WTC11 (cell line): ENCODE measurements around the gene HSF5. TPM values are rescaled to one million over a fixed set of nuclear protein-coding genes. Genes with fewer than 3 reads are reported as not detected.

Experiments
- ATAC-seq: fragments of 200-7000 bp; cut with Tn5 transposase; 2 replicates; pipeline ENCODE4 v1.10.0; 2021; ENCODE audit warnings: mild to moderate bottlenecking, moderate library complexity
- CTCF ChIA-PET: fragments of 300-600 bp; sonication (Branson Sonifier 250); formaldehyde crosslinking; loops from one replicate; lab custom pipeline; 2021; ENCODE audit warnings: antibody characterized with exemption; lab: Charles Lee
- POLR2A ChIA-PET: fragments of 350-600 bp; sonication (Branson Sonifier 250); formaldehyde crosslinking; loops from one replicate; lab custom pipeline; 2021; ENCODE audit warnings: antibody characterized with exemption; lab: Charles Lee
- DNase-seq: peaks from one replicate; pipeline ENCODE4 v3.0.0; 2021; ENCODE audit warnings: low spot score
- H3K27ac Mint-ChIP-seq: 2 replicates; pipeline ENCODE4 v1.8.0; 2021; ENCODE audit warnings: mixed read lengths
- H3K27me3 Mint-ChIP-seq: 2 replicates; pipeline ENCODE4 v1.8.0; 2021; ENCODE audit warnings: low read depth, mild to moderate bottlenecking, moderate library complexity, mixed read lengths
- H3K36me3 Mint-ChIP-seq: 2 replicates; pipeline ENCODE4 v1.8.0; 2021; ENCODE audit warnings: mixed read lengths
- H3K4me1 Mint-ChIP-seq: 2 replicates; pipeline ENCODE4 v1.8.0; 2022; ENCODE audit warnings: mixed read lengths
- H3K4me3 Mint-ChIP-seq: 2 replicates; pipeline ENCODE4 v1.8.0; 2021; ENCODE audit warnings: mild to moderate bottlenecking, moderate library complexity, mixed read lengths
- H3K9me3 Mint-ChIP-seq: 2 replicates; pipeline ENCODE4 v1.8.0; 2021; ENCODE audit warnings: mixed read lengths
- ATF2 ChIP-seq: sonication (generic); formaldehyde crosslinking; IDR thresholded peaks from 2 replicates; pipeline ENCODE4 v1.8.1; 2022; ENCODE audit warnings: low read depth, missing genetic modification reagents, borderline replicate concordance
- ATF3 ChIP-seq: sonication (generic); formaldehyde crosslinking; conservative IDR thresholded peaks from 2 replicates; pipeline ENCODE4 v1.8.1; 2022; ENCODE audit warnings: mild to moderate bottlenecking, missing genetic modification reagents
- ATF6 ChIP-seq: sonication (generic); formaldehyde crosslinking; IDR thresholded peaks from 2 replicates; pipeline ENCODE4 v1.8.1; 2023; ENCODE audit warnings: mild to moderate bottlenecking, missing genetic modification reagents
- FOXJ3 ChIP-seq: sonication (generic); formaldehyde crosslinking; IDR thresholded peaks from 2 replicates; pipeline ENCODE4 v1.9.0; 2021; ENCODE audit warnings: missing genetic modification reagents, mild to moderate bottlenecking, borderline replicate concordance
- FOXP4 ChIP-seq: sonication (generic); formaldehyde crosslinking; IDR thresholded peaks from 2 replicates; pipeline ENCODE4 v1.8.0; 2022; ENCODE audit warnings: mild to moderate bottlenecking, missing genetic modification reagents
- GABPB1 ChIP-seq: sonication (generic); formaldehyde crosslinking; IDR thresholded peaks from 2 replicates; pipeline ENCODE4 v1.8.1; 2023; ENCODE audit warnings: mild to moderate bottlenecking, missing genetic modification reagents
- IRF2 ChIP-seq: sonication (generic); formaldehyde crosslinking; IDR thresholded peaks from 2 replicates; pipeline ENCODE4 v1.8.0; 2022; ENCODE audit warnings: low read depth, missing genetic modification reagents, borderline replicate concordance
- PREB ChIP-seq: sonication (generic); formaldehyde crosslinking; IDR thresholded peaks from 2 replicates; pipeline ENCODE4 v1.8.1; 2022; ENCODE audit warnings: mild to moderate bottlenecking, missing genetic modification reagents, moderate library complexity, borderline replicate concordance
- RELA ChIP-seq: sonication (generic); formaldehyde crosslinking; IDR thresholded peaks from 2 replicates; pipeline ENCODE4 v1.8.1; 2022; ENCODE audit warnings: missing genetic modification reagents, mild to moderate bottlenecking, borderline replicate concordance
- ZBTB21 ChIP-seq: sonication (generic); formaldehyde crosslinking; IDR thresholded peaks from 2 replicates; pipeline ENCODE4 v1.8.1; 2023; ENCODE audit warnings: mild to moderate bottlenecking, missing genetic modification reagents, borderline replicate concordance
- ZMAT4 ChIP-seq: fragments of 250-450 bp; sonication (Bioruptor Pico); IDR thresholded peaks from 2 replicates; pipeline ENCODE4 v1.9.0; 2021; ENCODE audit warnings: mild to moderate bottlenecking
- total RNA-seq: library from RNA; stranded (reverse); gene quantifications from 3 replicates; pipeline ENCODE4 v1.2.3, GENCODE V29; 2021

The HSF5 gene
- total RNA-seq, 1 experiment from 2014 or later, result 0.09 TPM

- TF ChIP-seq ATF2 (CRISPR knock-in tag) (no peak), ZBTB21 (no peak)
Measured at GRCh38 chr17:58382872-58383242, 105.4 kb downstream of the HSF5 start (continued).

- DNase-seq, result no peak
- Mint-ChIP-seq H3K36me3 (no peaks in the 10 kb centered on the region), H3K4me1 (peaks cover 25% of the 10 kb centered on the region), H3K4me3 (no peak overlapping the region), H3K27ac (no peak overlapping the region), H3K27me3 (no peaks in the 10 kb centered on the region)
- CTCF ChIA-PET, result interaction anchor here (0.5 to 1.9 kb wide), 2 partner anchors 35 to 562 kb away, joined by 3 to 4 read pairs; partner anchors contain the start of gene RNF43
- no peak for ATAC-seq
- TF ChIP-seq GABPB1, result peak; percentile 37; the same call in 1 of the 2 replicates
- no peak for TF ChIP-seq RELA (CRISPR knock-in tag)
- TF ChIP-seq, all 79 proteins: peak for 1
- H3K9me3 Mint-ChIP-seq, result no peaks in the 10 kb centered on the region
- POLR2A ChIA-PET, result no interaction called here
Measured at GRCh38 chr17:58382108-58382871, 105.9 kb downstream of the HSF5 start.

GRCh38 chr17:58381124-58382035 lies 106.8 kb downstream of the HSF5 start:
- Mint-ChIP-seq H3K4me1 (peaks cover 34% of the 10 kb centered on the region), H3K27ac (no peak overlapping the region), H3K4me3 (no peak overlapping the region), H3K36me3 (no peaks in the 10 kb centered on the region), H3K27me3 (no peaks in the 10 kb centered on the region)
- TF ChIP-seq GABPB1 (peak; percentile 54), ZMAT4 (CRISPR knock-in tag) (no peak), PREB (CRISPR knock-in tag) (0 out of 2 replicates have a peak, but pooled peaks have one; percentile 14), ATF6 (CRISPR knock-in tag) (no peak), IRF2 (CRISPR knock-in tag) (no peak), ATF3 (no peak), FOXP4 (CRISPR knock-in tag) (no peak), FOXJ3 (CRISPR knock-in tag) (no peak)
- TF ChIP-seq, all 79 proteins: peak for 2
- no peaks in the 10 kb centered on the region for H3K9me3 Mint-ChIP-seq
- CTCF ChIA-PET, result interaction anchor here (0.5 kb wide), 1 partner anchor 563 kb away, joined by 3 read pairs; no protein-coding TSS in a partner anchor
- POLR2A ChIA-PET, result interaction anchor here (0.6 kb wide), 1 partner anchor 70 kb away, joined by 4 read pairs; no protein-coding TSS in a partner anchor
- DNase-seq (no peak), ATAC-seq (no peak)
